ENCODE measurements around the gene ASCC3. TPM values are rescaled to one million over a fixed set of nuclear protein-coding genes. Genes with fewer than 3 reads are reported as not detected.

ASCC3 gene
- total and polyA plus RNA-seq, 4 donors, result 12.8 to 32.7 (median 16.4) TPM

DNA sequence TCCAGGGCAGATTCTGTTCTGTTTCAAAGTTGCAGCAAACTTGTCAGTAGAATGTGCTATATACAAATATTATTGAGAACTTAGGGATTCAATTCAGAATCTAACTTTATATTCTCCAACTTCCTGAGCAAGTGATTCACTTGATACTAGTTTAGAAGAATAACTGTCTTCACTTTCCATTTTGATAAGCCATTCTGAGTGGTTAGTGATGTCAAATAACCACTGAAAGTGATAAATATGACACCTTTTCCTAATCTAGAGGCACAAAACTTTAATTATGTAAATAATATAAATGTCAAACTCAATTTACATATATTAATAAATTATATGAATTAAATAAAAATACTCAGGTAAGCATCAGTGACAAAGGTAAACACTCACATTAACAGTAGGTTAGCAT lies 395.9 kb downstream of the ASCC3 start:
- Histone ChIP-seq H3K36me3 (ENCODE audit: control insufficient read depth in 4 of 4, insufficient read depth in 3 of 4, low read depth in 1 of 4, low read length in 3 of 4) (no peaks in the 10 kb centered on the region), H3K27me3 (ENCODE audit: control insufficient read depth in 4 of 4, insufficient read depth in 4 of 4, low read length in 3 of 4) (no peaks in the 10 kb centered on the region), H3K4me3 (ENCODE audit: low read depth in 1 of 3, low read length in 3 of 3) (no peak overlapping the region), H3K27ac (ENCODE audit: low read depth in 1 of 2, low read length in 2 of 2) (peak overlapping the region; percentile 26 to 68), H3K9ac (ENCODE audit: low read depth in 1 of 2, low read length in 2 of 2) (no peak overlapping the region), H3K4me1 (ENCODE audit: control insufficient read depth in 4 of 4, insufficient read depth in 4 of 4, low read length in 3 of 4) (peaks cover 7 to 56% (median 50%) of the 10 kb centered on the region in 4 donors), H3K9me3 (ENCODE audit: control insufficient read depth in 4 of 4, low read length in 3 of 4) (no peaks in the 10 kb centered on the region)
- no peak for TF ChIP-seq GABPA (IDR thresholded peaks at IDR 0.05 in 1 of 2, conservative IDR thresholded peaks at IDR 0.05 in 1 of 2)
- no peak for TF ChIP-seq NR2F2 (IDR thresholded peaks at IDR 0.05)
- TF ChIP-seq RAD21 (IDR thresholded peaks at IDR 0.05), result no peak
- TF ChIP-seq EGR1 (IDR thresholded peaks at IDR 0.05; ENCODE audit: low read depth in 2 of 2), result no peak
- TF ChIP-seq MAX (IDR thresholded peaks at IDR 0.05), result no peak
- no peak for TF ChIP-seq YY1 (IDR thresholded peaks at IDR 0.05)
- no peak for TF ChIP-seq SP1 (IDR thresholded peaks at IDR 0.05)
- no peak for TF ChIP-seq RXRA (IDR thresholded peaks at IDR 0.05)
- no peak for TF ChIP-seq CTCF (IDR thresholded peaks at IDR 0.05; ENCODE audit: low read depth, low read length, missing input control)
- TF ChIP-seq REST (IDR thresholded peaks at IDR 0.05), result no peak
- no peak for TF ChIP-seq FOXA2 (IDR thresholded peaks at IDR 0.05)
- TF ChIP-seq ZBTB33 (IDR thresholded peaks at IDR 0.05), result no peak
- TF ChIP-seq, protein P1, sequence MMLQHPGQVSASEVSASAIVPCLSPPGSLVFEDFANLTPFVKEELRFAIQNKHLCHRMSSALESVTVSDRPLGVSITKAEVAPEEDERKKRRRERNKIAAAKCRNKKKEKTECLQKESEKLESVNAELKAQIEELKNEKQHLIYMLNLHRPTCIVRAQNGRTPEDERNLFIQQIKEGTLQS (IDR thresholded peaks at IDR 0.05), result no peak
- TF ChIP-seq TAF1 (conservative IDR thresholded peaks at IDR 0.05), result no peak
- TF ChIP-seq HNF4A (conservative IDR thresholded peaks at IDR 0.05), result no peak
- no peak for DNase-seq (ENCODE audit: low spot score)

DNA sequence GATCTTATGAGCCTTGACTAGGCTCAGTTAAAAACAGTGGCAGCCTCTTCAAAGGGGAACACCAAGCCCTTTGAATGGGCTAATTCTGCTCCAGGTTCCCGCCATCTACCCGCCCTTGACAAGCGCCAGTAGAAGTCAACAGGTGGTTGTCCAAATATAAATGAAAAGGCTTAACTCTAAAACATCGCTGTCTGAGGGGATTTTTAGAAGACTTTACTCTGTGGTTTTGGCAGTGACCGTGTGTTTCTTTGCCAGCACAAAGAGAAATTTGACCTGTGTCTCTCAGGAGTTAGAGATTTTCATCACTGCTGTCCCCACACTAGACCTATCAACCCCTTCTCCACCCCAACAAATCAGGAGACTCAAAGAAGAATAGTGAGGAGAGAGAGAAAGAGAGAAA lies 396.7 kb downstream of the ASCC3 start:
- H3K9me3 ChIP-seq (ENCODE audit: control insufficient read depth in 4 of 4, low read length in 3 of 4), result no peaks in the 10 kb centered on the region
- 40% methylated on average over 5 of the region's 5 CpGs for WGBS
- H3K4me3 ChIP-seq (ENCODE audit: low read depth in 1 of 3, low read length in 3 of 3), result peak overlapping the region in 1 of 3 donors; percentile 51
- no peak for DNase-seq (ENCODE audit: low spot score)
- H3K9ac ChIP-seq (ENCODE audit: low read depth in 1 of 2, low read length in 2 of 2), result no peak overlapping the region
- peak overlapping the region; percentile 49 to 68 for H3K27ac ChIP-seq (ENCODE audit: low read depth in 1 of 2, low read length in 2 of 2)
- no peaks in the 10 kb centered on the region for H3K27me3 ChIP-seq (ENCODE audit: control insufficient read depth in 4 of 4, insufficient read depth in 4 of 4, low read length in 3 of 4)
- peaks cover 7 to 56% (median 50%) of the 10 kb centered on the region in 4 donors for H3K4me1 ChIP-seq (ENCODE audit: control insufficient read depth in 4 of 4, insufficient read depth in 4 of 4, low read length in 3 of 4)
- H3K36me3 ChIP-seq (ENCODE audit: control insufficient read depth in 4 of 4, insufficient read depth in 3 of 4, low read depth in 1 of 4, low read length in 3 of 4), result no peaks in the 10 kb centered on the region
- no peak for TF ChIP-seq FOXA1 (IDR thresholded peaks at IDR 0.05)
- TF ChIP-seq, protein P1 (IDR thresholded peaks at IDR 0.05), result peak; percentile 52
- peak; percentile 43 for TF ChIP-seq HNF4G (IDR thresholded peaks at IDR 0.05)
- TF ChIP-seq EGR1 (IDR thresholded peaks at IDR 0.05; ENCODE audit: low read depth in 2 of 2), result no peak
- peak; percentile 20 to 69 for TF ChIP-seq RXRA (IDR thresholded peaks at IDR 0.05)
- no peak for TF ChIP-seq TAF1 (conservative IDR thresholded peaks at IDR 0.05)
- TF ChIP-seq RAD21 (IDR thresholded peaks at IDR 0.05), result peak; percentile 39 to 50
- TF ChIP-seq YY1 (IDR thresholded peaks at IDR 0.05), result peak; percentile 46
- peak; percentile 31 for TF ChIP-seq SP1 (IDR thresholded peaks at IDR 0.05)
- TF ChIP-seq HNF4A (conservative IDR thresholded peaks at IDR 0.05), result peak; percentile 74 to 77
- peak; percentile 23 for TF ChIP-seq REST (IDR thresholded peaks at IDR 0.05)
- no peak for TF ChIP-seq ZBTB33 (IDR thresholded peaks at IDR 0.05)

Data from liver (tissue), 9 donors.